B cell (primary cell): ENCODE results near the gene CHTF18.

Source experiments
- CTCF ChIP-seq: fragments of 200-600 bp; IDR thresholded peaks from one replicate; pipeline ENCODE4 v1.8.0; 2022; ENCODE audit warnings: antibody characterized with exemption, mild to moderate bottlenecking
- EZH2 ChIP-seq: IDR thresholded peaks from 2 replicates; pipeline ENCODE4 v1.6.1; 2012; ENCODE audit warnings: borderline replicate concordance, low read depth, mild to moderate bottlenecking, moderate library complexity, low read length; ENCODE audit not compliant: insufficient read depth, poor library complexity, severe bottlenecking

- TF ChIP-seq EZH2 (no peak), CTCF (no peak)
Observed at GRCh38 chr16:828891-829290, 40.5 kb downstream of the CHTF18 start.
